GM12874 (cell line): ENCODE measurements around the gene PRKG2.

ENCODE experiments used
- CTCF ChIP-seq: IDR thresholded peaks from 2 replicates; pipeline ENCODE4 v1.5.1; 2011; ENCODE audit warnings: low read depth, mild to moderate bottlenecking, control low read depth, low read length, moderate library complexity; ENCODE audit not compliant: insufficient read depth

PRKG2 gene

GRCh38 chr4:81149976-81150375 lies 65.0 kb downstream of the PRKG2 start:
- TF ChIP-seq CTCF: no peak

- TF ChIP-seq CTCF: no peak
These were observed 66.4 kb downstream of the PRKG2 start for GRCh38 chr4:81148576-81148975.

GRCh38 chr4:81146466-81146865 lies 68.6 kb downstream of the PRKG2 start:
- TF ChIP-seq CTCF: no peak

- no peak for TF ChIP-seq CTCF
These were observed 71.8 kb downstream of the PRKG2 start for GRCh38 chr4:81143183-81143582.

- TF ChIP-seq CTCF: no peak
These were observed 72.3 kb downstream of the PRKG2 start for GRCh38 chr4:81142744-81143143.

GRCh38 chr4:81137894-81138293 lies 77.1 kb downstream of the PRKG2 start:
- TF ChIP-seq CTCF: no peak

- no peak for TF ChIP-seq CTCF
These were observed 77.6 kb downstream of the PRKG2 start for GRCh38 chr4:81137446-81137845.
